ENCODE data around the gene RNASE4.
"Not testable (repeated sequence)": the region's sequence is repeated elsewhere in the genome, so short reads cannot be mapped to it uniquely, and the experiment has no call there.

Gene RNASE4, protein sequence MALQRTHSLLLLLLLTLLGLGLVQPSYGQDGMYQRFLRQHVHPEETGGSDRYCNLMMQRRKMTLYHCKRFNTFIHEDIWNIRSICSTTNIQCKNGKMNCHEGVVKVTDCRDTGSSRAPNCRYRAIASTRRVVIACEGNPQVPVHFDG

DNA sequence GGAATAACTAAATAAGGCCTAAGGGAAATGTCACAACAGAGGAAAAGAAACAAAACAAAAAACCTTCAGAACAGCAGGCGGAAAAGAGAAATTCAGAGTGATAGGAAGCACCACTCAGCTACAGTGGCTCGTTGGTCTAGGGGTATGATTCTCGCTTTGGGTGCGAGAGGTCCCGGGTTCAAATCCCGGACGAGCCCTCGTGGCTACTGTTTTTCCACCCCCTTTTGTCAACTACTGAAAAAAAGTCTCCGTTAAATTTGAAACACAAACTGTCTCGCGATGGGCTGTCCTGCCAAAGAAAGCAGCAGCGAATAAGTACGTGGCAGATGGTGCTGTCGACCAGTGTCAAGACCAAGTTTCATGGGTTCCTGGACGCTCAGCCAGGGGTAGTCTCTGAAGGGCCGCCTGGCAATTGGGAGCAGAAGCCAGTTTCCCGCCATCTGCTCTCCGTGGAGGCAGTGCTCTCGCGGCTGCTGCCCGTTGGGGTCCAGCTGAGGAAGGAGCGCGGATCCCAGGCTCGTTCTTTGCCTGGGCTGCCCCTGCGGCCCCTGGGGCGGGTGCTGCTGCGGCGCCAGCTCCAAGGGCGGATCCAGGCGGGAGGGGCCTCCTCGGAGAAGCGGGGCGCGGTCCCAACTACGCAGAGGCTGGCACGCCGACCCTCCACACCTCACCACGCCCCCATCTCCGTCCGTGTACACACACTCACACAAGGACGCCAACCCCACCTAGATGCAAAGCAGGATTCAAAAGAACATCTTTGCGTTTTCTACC is at the start of gene RNASE4:
TSS of gene RNASE4 (plus strand) at position 670 of the 771 bp plus-strand sequence. CDS start 14,812 bp downstream, outside the sequence.
- DNase-seq, result peak; percentile 4

DNA sequence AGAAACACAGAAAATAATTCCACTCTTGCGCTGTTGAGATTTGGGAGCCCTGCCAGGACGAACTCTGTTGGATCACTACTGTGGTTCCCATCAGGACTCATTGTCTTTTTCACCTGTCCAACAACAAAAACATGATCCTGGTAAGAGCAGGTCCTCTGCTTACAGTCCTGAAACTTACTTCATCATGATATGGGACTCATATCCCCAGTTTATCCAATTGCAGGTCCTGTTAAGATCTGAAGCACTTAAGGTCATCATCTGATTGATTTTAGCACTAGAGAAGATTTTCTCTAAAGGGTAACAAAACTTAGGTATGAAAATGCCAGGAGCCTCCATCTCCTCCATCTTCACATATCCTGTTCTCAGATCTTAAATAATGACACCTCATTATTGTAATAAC is 42.8 kb upstream of the RNASE4 start, which contains the start of gene OR6S1:
TSS of gene OR6S1 (minus strand) at position 101 of the 400 bp plus-strand sequence. CDS start at position 101, 0 bp downstream.
- no peak for DNase-seq

DNA sequence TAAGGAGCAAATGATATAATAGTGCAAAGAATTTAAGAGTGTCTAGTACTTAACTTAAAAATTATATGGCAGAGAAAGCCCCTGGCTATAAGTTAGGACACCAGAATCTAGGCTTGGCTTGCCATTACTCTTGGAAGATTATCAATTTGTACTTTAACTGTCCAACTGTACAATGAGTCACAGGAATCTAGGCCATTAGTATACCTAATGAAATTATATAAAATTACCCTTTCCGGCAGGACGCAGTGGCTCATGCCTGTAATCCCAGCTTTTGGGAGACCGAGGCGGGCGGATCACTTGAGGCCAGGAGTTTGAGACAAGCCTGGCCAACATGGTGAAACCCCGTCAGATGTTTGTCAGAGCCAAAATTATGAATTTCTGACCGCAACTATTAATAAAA is 42.2 kb upstream of the RNASE4 start:
- no peak for DNase-seq

DNA sequence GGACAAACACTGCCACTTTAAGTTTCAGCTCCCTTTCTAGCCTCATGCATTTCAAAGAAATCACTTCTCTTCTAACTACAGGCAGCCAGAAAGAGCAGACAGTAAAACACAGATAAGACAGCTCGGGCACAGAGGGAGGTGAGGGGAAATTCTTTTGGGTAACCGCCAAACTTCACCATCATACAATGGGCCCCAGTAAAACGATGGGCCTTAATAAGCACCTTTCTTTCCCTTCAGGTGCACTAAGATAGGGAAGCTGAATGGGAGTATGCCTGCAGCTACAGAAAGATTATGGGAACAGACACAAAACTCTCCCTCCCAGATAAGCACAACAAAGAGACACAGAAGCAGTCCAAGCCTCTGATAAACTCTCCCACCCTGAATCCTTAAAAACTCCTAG is 41.6 kb upstream of the RNASE4 start:
- DNase-seq, result not testable (repeated sequence)

DNA sequence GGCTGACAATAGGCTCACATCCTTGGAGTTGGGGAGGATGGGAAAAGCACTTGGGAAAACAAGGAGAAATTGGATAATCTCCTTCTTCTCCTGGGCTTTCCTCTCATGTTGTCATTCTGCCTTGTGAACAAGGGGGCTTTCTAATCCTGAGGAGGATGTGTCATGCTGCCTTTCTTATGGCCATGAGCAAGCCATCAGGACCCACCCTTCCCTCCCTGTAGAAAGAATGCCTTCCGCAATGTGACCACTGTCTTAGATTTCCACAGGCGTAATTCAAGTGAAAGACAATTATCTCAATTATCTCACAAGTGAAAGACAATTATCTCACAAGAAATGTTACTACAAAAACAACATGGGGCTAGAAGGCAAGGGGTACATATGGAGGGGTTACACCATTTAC is 39.8 kb upstream of the RNASE4 start:
- DNase-seq, result no peak

DNA sequence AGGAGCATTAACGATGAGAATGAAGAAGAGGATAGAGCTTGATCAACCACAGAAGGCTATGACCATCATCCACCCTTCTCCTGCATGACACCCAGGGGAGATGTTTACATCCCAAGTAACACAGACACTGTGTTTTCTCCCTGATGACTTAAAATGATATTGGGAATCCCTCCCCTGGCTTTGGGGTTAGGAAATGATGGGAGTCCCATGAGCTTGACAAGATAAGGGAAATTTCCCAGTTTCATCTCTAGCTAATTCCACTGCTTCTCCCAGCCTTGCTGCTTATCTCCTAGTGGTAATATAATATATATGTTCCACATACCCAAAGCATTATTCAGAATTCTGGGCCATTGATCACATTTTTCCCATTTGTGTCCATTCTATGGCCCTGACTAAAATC is 38.9 kb upstream of the RNASE4 start:
- no peak for DNase-seq

DNA sequence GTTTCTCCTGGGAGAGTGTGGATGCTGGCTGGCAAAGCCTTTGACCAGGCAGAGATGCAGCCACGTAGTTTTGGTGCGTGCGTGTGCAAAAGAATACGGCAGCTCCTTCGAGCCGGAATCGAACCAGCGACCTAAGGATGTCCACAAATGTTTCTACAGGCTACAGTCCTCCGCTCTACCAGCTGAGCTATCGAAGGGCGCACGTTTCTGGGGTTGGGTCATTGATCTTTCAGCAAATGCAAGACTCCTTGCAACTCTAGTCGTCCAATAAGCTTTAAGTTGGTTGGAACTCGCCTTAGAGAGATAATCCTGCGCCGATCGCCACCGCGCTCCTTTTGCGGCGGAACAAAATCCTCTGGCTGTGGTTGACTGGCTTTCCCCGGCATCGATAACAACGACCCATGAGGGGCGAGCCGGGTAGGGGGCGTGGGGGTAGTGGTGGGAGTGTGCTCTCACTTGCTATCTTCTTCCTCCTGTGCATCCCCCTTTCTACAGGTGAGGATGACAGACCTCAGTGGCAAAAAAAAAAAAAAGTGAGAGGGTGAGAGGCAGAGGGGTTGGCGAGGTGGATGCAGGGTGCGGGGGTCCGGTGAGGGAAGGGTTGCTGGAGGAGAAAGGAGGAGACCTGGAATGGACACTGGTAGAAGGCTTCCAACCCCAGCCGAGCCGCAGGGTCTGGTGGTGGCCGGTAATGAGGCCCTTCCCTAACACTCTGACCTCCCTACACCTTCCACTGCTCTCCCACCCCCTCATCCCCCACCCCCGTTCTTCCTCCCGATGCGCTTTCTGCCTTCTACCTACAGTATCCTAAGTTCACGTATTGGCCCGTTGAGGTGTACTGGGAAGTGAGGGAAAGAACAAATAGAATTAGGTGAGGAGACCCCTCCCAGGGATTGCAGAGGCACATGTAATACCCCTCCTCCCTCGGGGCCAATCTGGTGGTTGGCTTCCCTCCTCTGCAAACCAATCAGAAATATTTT is 31.1 kb upstream of the RNASE4 start:
- DNase-seq, result no peak

DNA sequence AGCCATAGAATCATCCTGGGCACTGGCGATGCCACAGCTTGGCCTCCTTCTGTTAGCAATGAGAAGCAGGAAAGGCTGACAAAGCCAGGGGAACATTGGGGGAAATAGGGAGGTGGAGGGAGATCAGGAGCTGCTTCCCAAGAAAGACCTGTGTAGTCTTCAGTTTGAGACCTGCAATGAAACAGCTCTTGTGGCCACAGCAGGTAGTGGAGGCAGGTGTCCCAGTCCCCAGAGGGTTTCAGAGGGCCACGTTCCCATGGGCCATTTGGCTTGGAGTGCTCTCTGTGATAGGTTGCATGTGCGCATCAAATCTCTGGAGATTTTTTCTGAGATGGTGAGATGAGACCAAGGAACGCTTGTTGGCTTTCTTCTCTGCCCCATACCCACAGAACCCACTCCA is 28.5 kb upstream of the RNASE4 start:
- DNase-seq, result no peak

DNA sequence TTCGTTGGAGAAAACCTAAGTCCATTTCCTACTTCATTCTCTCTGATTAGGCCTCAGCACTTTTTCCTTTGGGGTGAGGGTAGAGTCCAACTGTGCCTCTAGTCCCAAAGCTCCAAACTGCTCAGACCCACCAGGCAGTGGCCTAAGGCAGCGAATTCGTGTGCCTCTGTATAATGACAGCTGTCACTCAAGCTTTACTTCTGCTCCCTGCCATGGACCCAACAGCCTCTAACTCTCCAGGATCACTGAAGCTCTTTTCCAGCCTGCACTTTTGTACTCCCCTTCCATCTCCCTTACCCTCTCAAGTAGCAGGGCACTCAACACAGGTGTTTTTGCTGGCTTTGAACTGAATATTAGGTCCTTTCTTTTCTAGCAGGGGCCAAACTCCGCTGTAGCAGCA is 28.1 kb upstream of the RNASE4 start:
- no peak for DNase-seq

DNA sequence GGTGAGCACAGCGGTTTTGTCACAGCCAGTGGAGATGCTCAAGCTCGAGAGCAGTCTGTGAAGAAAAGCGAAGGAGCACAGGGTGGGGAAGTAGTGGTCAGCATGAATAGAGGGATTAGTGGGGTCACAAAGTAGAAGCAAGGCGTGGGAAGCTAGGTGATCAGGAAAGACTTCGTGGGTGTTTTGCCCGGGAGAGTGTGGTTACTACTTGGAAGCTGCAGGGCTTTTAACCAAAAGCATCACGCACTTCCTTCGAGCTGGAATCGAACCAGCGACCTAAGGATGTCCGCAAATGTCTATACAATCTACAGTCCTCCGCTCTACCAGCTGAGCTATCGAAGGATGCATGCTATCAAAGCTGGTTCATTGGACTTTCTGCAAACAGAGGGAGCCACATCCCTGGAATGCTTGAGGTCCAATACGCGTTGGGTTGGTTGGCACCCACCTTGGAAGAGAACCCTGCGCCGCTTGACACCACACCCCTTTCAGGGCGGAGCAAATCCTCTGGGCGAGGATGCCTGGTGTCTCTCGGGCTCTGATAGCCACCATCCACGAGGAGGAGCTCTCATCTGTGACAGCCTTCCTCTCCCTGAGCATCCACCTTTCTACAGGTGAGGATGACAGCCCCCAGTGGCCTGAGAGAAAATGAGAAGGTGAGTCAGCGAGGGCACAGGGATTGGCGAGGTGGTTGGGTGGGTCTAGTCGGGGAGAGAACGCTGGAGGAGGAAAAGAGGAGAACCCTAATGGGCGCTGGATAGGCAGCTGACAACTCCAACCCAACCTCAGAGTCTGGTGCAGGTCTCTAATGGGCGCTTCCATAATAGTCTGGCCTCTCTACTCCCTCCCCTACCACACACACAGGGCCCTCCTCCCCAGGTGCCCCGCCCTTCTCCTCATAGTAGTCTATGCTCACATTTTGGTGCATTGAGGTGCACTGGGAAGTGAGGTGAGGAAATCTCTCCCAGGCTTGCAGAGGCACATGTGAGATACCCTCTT is 26.8 kb upstream of the RNASE4 start:
- no peak for DNase-seq

DNA sequence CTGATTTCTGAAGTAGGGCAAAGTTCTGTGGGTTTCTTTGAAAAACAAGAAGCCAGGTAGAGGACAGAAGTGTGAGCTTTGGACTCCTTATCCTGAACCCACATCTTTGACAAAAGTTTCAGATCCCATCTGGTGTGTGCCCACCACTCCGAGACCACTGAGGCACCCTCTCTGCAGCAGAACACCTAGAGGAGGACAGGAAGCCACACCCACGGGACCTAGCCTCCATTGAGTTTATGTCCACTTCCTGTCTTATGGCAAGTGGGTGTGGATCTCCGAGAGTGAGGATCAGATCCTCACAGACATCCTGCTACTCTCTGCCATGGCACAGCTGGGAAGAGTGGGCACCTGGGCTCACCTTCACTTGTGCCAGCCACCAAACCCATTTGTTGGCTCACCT is 26.1 kb upstream of the RNASE4 start:
- DNase-seq, result no peak

DNA sequence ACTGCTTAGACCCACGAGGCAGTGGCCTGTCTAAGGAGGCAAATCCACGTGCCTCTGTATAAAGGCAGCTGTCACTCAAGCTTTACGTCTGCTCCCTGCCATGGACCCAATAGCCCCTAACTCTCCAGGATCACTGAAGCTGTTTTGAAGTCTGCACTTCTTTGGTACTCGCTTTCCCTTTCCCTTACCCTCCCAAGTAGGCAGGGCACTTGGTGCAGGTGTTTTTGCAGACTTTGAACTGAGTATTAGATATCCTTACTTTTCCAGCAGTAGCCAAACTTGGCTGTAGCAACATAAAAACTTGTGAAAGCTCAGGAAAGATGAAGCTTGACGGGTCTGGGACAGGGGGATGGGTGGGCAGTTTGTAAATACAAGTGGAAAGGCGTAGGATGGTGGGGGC is 25.0 kb upstream of the RNASE4 start:
- no peak for DNase-seq

DNA sequence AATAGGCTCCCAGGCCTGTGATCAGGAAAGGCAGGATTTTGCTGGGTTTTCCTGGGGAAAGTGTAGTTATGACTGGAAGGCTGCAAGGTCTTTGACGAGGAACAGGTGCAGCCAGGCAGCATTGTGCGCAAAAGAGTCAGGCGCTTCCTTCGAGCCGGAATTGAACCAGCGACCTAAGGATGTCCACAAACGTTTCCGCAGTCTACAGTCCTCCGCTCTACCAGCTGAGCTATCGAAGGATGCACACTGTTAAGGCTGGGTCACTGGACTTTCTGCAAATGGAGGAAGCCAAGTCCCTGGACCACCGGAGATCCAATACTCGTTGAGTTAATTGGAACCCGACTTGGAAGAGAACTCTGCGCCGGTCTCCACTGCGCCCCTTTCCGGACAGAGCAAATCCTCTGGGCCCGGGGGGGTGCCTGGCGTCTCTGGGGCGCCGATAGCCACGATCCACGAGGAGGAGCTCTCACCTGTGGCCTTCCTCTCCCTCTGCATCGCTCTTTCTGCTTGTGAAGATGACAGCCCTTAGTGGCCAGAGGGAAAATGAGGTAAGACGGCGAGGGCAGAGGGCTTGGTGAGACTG is 24.5 kb upstream of the RNASE4 start:
- DNase-seq, result no peak

DNA sequence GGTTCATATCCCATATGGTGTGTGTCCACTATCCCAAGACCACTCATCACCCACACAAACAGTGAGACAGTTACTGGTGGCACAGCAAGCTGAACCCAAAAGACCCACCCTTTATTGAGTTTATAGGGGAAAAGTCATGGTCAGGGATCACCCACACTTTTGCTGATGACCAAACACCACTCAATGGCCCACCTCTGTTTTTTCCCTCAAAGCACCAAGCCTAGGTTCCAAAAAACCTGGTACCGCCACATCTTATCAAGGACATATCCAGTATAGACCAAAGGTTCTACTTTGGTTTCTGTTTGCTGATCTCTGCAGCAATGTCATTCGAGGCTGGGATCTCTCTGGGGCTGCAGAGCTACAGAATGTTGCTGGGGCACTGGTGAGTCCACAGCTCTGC is 23.2 kb upstream of the RNASE4 start:
- no peak for DNase-seq

DNA sequence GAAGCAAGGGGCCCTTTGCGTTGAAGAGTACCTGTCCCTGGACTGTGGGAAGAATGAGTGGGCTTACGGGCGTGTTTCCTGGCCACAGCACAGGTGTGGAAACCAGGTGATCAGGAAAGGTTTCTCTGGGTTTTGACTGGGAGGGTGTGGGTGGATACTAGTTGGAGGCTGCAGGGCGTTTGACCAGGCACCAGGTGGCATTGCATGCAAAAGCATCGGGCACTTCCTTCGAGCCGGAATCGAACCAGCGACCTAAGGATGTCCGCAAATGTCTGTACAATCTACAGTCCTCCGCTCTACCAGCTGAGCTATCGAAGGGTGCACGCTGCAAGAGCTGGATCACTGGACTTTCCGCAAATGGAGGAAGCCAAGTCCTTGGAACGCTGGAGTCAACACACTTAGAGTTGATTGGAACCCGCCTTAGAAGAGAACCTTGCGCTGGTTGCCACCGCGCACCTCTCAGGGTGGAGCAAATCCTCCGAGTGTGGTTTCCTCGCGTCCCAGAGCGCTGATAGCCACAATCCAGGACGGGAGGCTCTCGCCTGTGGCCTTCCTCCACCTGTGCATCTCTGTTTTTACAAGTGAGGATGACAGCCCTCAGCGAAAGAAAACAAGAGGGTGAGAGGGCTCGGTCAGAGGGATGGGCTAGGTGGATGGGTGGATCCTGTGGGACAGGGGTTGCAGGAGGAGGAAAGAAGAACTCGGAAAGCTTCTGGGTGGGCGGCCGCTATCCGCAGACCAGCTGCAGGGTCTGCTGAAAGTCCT is 21.2 kb upstream of the RNASE4 start:
- no peak for DNase-seq

DNA sequence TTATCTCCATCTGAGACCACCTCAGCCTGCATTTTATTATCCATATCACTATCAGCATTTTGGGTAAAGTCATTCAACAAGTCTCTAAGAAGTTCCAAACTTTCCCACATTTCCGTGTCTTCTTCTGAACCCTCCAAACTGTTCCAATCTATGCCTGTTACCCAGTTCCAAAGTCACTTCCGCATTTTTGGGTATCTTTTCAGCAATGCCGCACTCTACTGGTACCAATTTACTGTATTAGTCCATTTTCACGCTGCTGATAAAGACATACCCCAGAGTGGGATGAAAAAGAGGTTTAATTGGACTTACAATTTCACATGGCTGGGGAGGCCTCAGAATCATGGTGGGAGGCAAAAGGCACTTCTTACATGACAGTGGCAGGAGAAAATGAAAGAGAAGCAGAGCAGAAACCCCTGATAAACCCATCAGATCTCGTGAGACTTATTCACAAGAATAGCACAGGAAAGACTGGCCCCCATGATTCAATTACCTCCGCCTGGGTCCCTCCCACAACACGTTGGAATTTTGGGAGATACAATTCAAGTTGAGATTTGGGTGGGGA is 17.9 kb upstream of the RNASE4 start:
- not testable (repeated sequence) for DNase-seq

DNA sequence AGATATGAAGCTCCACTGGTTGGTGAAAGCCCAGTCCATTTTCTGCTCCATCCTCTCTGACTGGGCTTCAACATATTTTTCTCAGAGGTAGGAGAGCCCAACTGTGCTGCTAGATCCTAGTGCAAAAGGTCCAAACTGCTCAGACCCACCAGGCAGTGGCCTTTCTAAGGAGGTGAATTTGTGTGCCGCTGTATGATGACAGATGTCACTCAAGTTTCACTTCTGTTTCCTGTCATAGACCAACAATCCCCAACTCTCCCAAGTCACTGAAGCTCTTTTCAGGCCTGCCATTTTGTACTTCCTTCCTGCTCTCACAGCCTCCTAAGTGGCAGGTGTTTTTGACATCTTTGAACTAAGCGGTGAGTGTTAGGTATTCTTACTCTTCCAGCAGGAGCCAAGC is 16.4 kb upstream of the RNASE4 start:
- DNase-seq, result no peak

DNA sequence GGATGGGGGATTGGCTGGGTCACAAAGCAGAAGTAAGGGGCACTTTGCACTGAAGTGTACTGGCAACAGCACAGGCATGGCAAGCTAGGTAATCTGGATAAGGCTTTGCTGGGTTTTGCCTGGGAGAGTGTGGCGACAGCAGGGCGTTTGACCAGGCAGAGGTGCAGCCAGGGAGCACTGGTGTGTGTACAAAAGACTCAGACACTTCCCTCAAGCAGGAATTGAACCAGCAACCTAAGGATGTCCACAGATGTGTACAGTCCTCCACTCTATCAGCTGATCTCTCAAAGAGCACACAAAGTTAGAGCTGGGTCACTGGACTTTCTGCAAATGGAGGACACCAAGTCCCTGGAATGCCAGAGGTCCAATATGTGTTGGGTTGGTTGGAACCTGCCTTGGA is 15.4 kb upstream of the RNASE4 start:
- no peak for DNase-seq

DNA sequence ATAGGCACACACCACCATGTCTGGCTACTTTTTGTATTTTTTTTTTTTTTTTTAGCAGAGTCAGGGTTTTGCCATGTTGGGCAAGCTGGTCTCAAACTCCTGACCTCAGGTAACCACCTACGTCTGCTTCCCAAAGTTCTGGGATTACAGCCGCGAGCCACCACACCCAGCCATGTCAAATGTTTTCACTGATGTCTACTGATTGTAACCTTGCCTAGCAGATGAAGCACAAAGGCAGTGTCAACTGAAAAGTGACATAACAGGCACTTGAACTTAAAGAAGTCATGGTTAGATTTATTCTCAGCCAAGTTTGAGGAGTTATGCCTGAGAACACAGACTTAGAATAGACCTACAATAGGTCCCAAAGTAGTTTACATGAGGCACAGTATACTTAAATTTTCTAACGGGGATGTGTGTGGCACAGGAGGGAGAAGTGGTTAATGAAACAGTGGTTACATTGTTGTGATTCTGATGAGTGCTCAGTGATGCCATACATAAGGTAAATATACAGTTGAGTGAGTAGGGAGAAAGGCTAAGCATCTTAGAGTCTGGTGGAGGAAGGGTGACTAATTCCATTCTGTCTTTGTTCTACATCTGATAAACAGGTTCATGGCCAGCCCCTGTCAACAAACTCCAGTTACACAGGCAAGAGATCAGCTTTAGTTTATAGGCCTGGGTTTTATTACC is 12.6 kb upstream of the RNASE4 start:
- no peak for DNase-seq

DNA sequence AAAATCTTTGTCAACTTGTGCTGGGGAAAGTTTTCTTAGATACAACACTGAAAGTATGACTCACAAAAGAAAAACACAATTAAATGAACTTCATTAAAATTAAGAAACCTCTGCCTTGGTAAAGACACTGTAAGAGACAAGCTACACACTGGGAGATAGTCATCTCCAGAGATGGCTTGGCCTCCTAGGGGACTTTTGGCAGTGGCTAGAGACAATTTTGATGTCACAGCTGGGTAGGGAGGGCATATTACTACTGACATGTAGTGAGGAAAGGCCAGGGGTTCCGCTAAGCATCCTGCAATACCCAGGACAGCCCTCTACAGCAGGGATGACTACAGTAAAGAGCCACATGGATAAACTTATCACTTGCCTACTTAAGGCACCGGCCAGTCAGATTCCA is 8.7 kb upstream of the RNASE4 start:
- no peak for DNase-seq

All from NCI-H345 (cell line).